ENCODE measurements around the gene SLIT1. TPM values are rescaled to one million over a fixed set of nuclear protein-coding genes. Genes with fewer than 3 reads are reported as not detected.

Gene SLIT1
- total RNA-seq, 1 donor from 2014 or later, result not detected

GRCh38 chr10:97065128-97065527, 120.6 kb downstream of the SLIT1 start:
- no peak for DNase-seq (ENCODE audit: low read depth in 2 of 2)

- DNase-seq (ENCODE audit: low read depth in 2 of 2), result no peak
Measured at GRCh38 chr10:97063983-97064837, 121.5 kb downstream of the SLIT1 start.

- DNase-seq (ENCODE audit: low read depth in 2 of 2), result no peak
Measured at GRCh38 chr10:97063271-97063982, 122.3 kb downstream of the SLIT1 start.

GRCh38 chr10:97062456-97062855, 123.3 kb downstream of the SLIT1 start:
- no peak for DNase-seq (ENCODE audit: low read depth in 2 of 2)

GRCh38 chr10:97062046-97062445, 123.7 kb downstream of the SLIT1 start:
- DNase-seq (ENCODE audit: low read depth in 2 of 2), result no peak

- DNase-seq (ENCODE audit: low read depth in 2 of 2), result no peak
Measured at GRCh38 chr10:97061423-97061822, 124.3 kb downstream of the SLIT1 start.

- no peak for DNase-seq (ENCODE audit: low read depth in 2 of 2)
Measured at GRCh38 chr10:97060441-97061084, 125.2 kb downstream of the SLIT1 start.

- no peak for DNase-seq (ENCODE audit: low read depth in 2 of 2)
Measured at GRCh38 chr10:97059872-97060205, 125.9 kb downstream of the SLIT1 start.

GRCh38 chr10:97059006-97059871, 126.5 kb downstream of the SLIT1 start:
- no peak for DNase-seq (ENCODE audit: low read depth in 2 of 2)

- DNase-seq (ENCODE audit: low read depth in 2 of 2), result no peak
Measured at GRCh38 chr10:97058521-97058920, 127.2 kb downstream of the SLIT1 start.

- DNase-seq (ENCODE audit: low read depth in 2 of 2), result no peak
Measured at GRCh38 chr10:97057491-97058235, 128.1 kb downstream of the SLIT1 start.

- DNase-seq (ENCODE audit: low read depth in 2 of 2), result no peak
Measured at GRCh38 chr10:97056003-97056630, 129.6 kb downstream of the SLIT1 start.

- DNase-seq (ENCODE audit: low read depth in 2 of 2), result no peak
Measured at GRCh38 chr10:97053276-97053675, 132.5 kb downstream of the SLIT1 start.

GRCh38 chr10:97050956-97051496, 134.7 kb downstream of the SLIT1 start:
- DNase-seq (ENCODE audit: low read depth in 2 of 2), result no peak

GRCh38 chr10:97050205-97050745, 135.5 kb downstream of the SLIT1 start:
- no peak for DNase-seq (ENCODE audit: low read depth in 2 of 2)

- DNase-seq (ENCODE audit: low read depth in 2 of 2), result no peak
Measured at GRCh38 chr10:97049670-97050069, 136.1 kb downstream of the SLIT1 start.

GRCh38 chr10:97048649-97049427, 136.9 kb downstream of the SLIT1 start:
- DNase-seq (ENCODE audit: low read depth in 2 of 2), result no peak

- DNase-seq (ENCODE audit: low read depth in 2 of 2), result no peak
Measured at GRCh38 chr10:97047788-97048187, 138.0 kb downstream of the SLIT1 start.
